ENCODE data around the gene SEMA5B. TPM values are rescaled to one million over a fixed set of nuclear protein-coding genes. Genes with fewer than 3 reads are reported as not detected.

The SEMA5B gene
- polyA plus RNA-seq, 1 of the 3 experiments (the other 2 are of a cell fraction), result 0.43 TPM

GRCh38 chr3:122994954-122995353 lies 32.6 kb downstream of the SEMA5B start:
- TF ChIP-seq RFX5 (IDR thresholded peaks at IDR 0.05; ENCODE audit: low read length), result no peak
- peak; percentile 60; the same call in 1 of the 2 replicates for TF ChIP-seq REST (IDR thresholded peaks at IDR 0.05; ENCODE audit: low read depth, low read length)
- H4K20me1 ChIP-seq (ENCODE audit: insufficient read depth), result no peaks in the 10 kb centered on the region
- no peak overlapping the region for H3K4me2 ChIP-seq
- no peaks in the 10 kb centered on the region for H3K79me2 ChIP-seq (ENCODE audit: insufficient read depth)
- H3K9ac ChIP-seq, result no peak overlapping the region
- H2AFZ ChIP-seq (ENCODE audit: low read depth), result no peak overlapping the region
- no peaks in the 10 kb centered on the region for H3K9me2 ChIP-seq
- H3K9me3 ChIP-seq, result no peaks in the 10 kb centered on the region
- DNase-seq, result no peak
- H3F3A ChIP-seq (replicated peaks; ENCODE audit: insufficient read depth), result no peaks in the 10 kb centered on the region
- H3K4me1 ChIP-seq (ENCODE audit: control insufficient read depth in 1 of 2, insufficient read depth in 2 of 2, low read depth in 1 of 2, low read length in 1 of 2), result peaks cover 0 to 22% of the 10 kb centered on the region in 2 experiments; a peak in 1 of 4 replicates
- H3K27ac ChIP-seq (ENCODE audit: low read depth in 2 of 2, low read length in 1 of 2), result no peak overlapping the region
- H3K4me3 ChIP-seq (ENCODE audit: low read depth in 2 of 2, low read length in 1 of 2), result no peak overlapping the region
- no peaks in the 10 kb centered on the region for H3K36me3 ChIP-seq (replicated peaks in 1 of 2; ENCODE audit: control insufficient read depth in 1 of 2, insufficient read depth in 2 of 2, low read length in 1 of 2)
- POLR2A ChIA-PET, result no interaction called here
- CTCF ChIA-PET, result interaction anchor here (0.8 to 4.4 kb wide), 3 partner anchors 12 to 264 kb away, joined by 3 to 26 read pairs (median 4); no protein-coding TSS in a partner anchor
- 0 out of 2 replicates have a peak, but pooled peaks cover 13% of the 10 kb centered on the region for H3K27me3 ChIP-seq (ENCODE audit: insufficient read depth)
- WGBS (ENCODE audit: low lambda C conversion rate), result 43% methylated on average over 3 of the region's 3 CpGs

- H3K4me2 ChIP-seq, result no peak overlapping the region
- H3K9me3 ChIP-seq, result no peaks in the 10 kb centered on the region
- ChIA-PET CTCF (interaction anchor here (0.7 to 4.4 kb wide), 8 partner anchors 10 to 50 kb away, joined by 3 to 26 read pairs (median 4); partner anchors contain the start of gene SEMA5B), POLR2A (interaction anchor here (1.3 kb wide), 1 partner anchor 34 kb away, joined by 4 read pairs; the partner anchor contains the start of gene SEMA5B)
- H3K27me3 ChIP-seq (ENCODE audit: insufficient read depth), result peaks cover 13% of the 10 kb centered on the region; the same call in 1 of the 2 replicates
- 47% methylated on average over 13 of the region's 18 CpGs for WGBS (ENCODE audit: low lambda C conversion rate)
- no peaks in the 10 kb centered on the region for H3F3A ChIP-seq (replicated peaks; ENCODE audit: insufficient read depth)
- H3K27ac ChIP-seq (ENCODE audit: low read depth in 2 of 2, low read length in 1 of 2), result peak overlapping the region in 1 of 2 experiments; percentile 62; a peak in 2 of 4 replicates
- no peak overlapping the region for H3K9ac ChIP-seq
- peak overlapping the region in 1 of 2 experiments; percentile 6; a peak in 1 of 4 replicates for H3K4me3 ChIP-seq (ENCODE audit: low read depth in 2 of 2, low read length in 1 of 2)
- H4K20me1 ChIP-seq (ENCODE audit: insufficient read depth), result no peaks in the 10 kb centered on the region
- H3K36me3 ChIP-seq (replicated peaks in 1 of 2; ENCODE audit: control insufficient read depth in 1 of 2, insufficient read depth in 2 of 2, low read length in 1 of 2), result no peaks in the 10 kb centered on the region
- no peaks in the 10 kb centered on the region for H3K79me2 ChIP-seq (ENCODE audit: insufficient read depth)
- H3K4me1 ChIP-seq (ENCODE audit: control insufficient read depth in 1 of 2, insufficient read depth in 2 of 2, low read depth in 1 of 2, low read length in 1 of 2), result peaks cover 0 to 37% of the 10 kb centered on the region in 2 experiments; a peak in 1 of 4 replicates
- H2AFZ ChIP-seq (ENCODE audit: low read depth), result no peak overlapping the region
- no peaks in the 10 kb centered on the region for H3K9me2 ChIP-seq
- DNase-seq, result peak; percentile 70
- TF ChIP-seq EP300 (IDR thresholded peaks at IDR 0.05; ENCODE audit: borderline replicate concordance in 1 of 2, low read depth in 1 of 2, low read length in 1 of 2) (no peak), GATA2 (CRISPR knock-in tag; IDR thresholded peaks at IDR 0.05) (no peak), RAD21 (IDR thresholded peaks at IDR 0.05; ENCODE audit: low read length) (0 out of 2 replicates have a peak, but pooled peaks have one; percentile 4), MXI1 (IDR thresholded peaks at IDR 0.05; ENCODE audit: low read depth, low read length) (0 out of 2 replicates have a peak, but pooled peaks have one; percentile 33), PBX3 (IDR thresholded peaks at IDR 0.05) (no peak)
These were observed 34.2 kb downstream of the SEMA5B start for GRCh38 chr3:122993124-122993978.
